Measurements from ENCODE around the gene GRK5.

- no peak for TF ChIP-seq CTCF (IDR thresholded peaks at IDR 0.05; ENCODE audit: low read depth, low read length, poor library complexity, severe bottlenecking)
- TF ChIP-seq EZH2phosphoT487 (IDR thresholded peaks at IDR 0.05; ENCODE audit: borderline replicate concordance, low read length): no peak
These were observed 1.2 kb downstream of the GRK5 start for GRCh38 chr10:119208553-119208940.
